HK-2 (cell line): ENCODE data around the gene DSCAML1.

Experiments used
- DNase-seq: peaks from one replicate; pipeline ENCODE4 v3.0.0-alpha.2; 2018; ENCODE audit not compliant: unreplicated experiment

DSCAML1 gene

GRCh38 chr11:117796872-117797529 lies at the start of gene DSCAML1:
Gene DSCAML1 (minus strand): TSS chr11:117797216. CDS start chr11:117797079, 137 bp downstream.
- DNase-seq, result no peak

GRCh38 chr11:117843666-117844484 lies 46.9 kb upstream of the DSCAML1 start:
- DNase-seq, result peak; percentile 63

- no peak for DNase-seq
These were observed 45.3 kb upstream of the DSCAML1 start for GRCh38 chr11:117842131-117842941.

GRCh38 chr11:117841551-117842031 lies 44.6 kb upstream of the DSCAML1 start:
- DNase-seq, result no peak

GRCh38 chr11:117840881-117841550 lies 44.0 kb upstream of the DSCAML1 start:
- no peak for DNase-seq

- DNase-seq, result no peak
These were observed 43.2 kb upstream of the DSCAML1 start for GRCh38 chr11:117839936-117840813.

GRCh38 chr11:117839380-117839881 lies 42.4 kb upstream of the DSCAML1 start:
- no peak for DNase-seq

GRCh38 chr11:117838901-117839300 lies 41.9 kb upstream of the DSCAML1 start:
- DNase-seq, result no peak

GRCh38 chr11:117837791-117838190 lies 40.8 kb upstream of the DSCAML1 start:
- no peak for DNase-seq

GRCh38 chr11:117837070-117837776 lies 40.2 kb upstream of the DSCAML1 start:
- DNase-seq, result no peak

GRCh38 chr11:117836077-117836960 lies 39.3 kb upstream of the DSCAML1 start:
- DNase-seq, result no peak

GRCh38 chr11:117835576-117835975 lies 38.6 kb upstream of the DSCAML1 start:
- DNase-seq, result no peak

GRCh38 chr11:117834838-117835443 lies 37.9 kb upstream of the DSCAML1 start:
- no peak for DNase-seq

- DNase-seq, result no peak
These were observed 37.2 kb upstream of the DSCAML1 start for GRCh38 chr11:117834068-117834810.

- no peak for DNase-seq
These were observed 36.4 kb upstream of the DSCAML1 start for GRCh38 chr11:117833401-117833891.

GRCh38 chr11:117832511-117832910 lies 35.5 kb upstream of the DSCAML1 start:
- no peak for DNase-seq

GRCh38 chr11:117831661-117832415 lies 34.8 kb upstream of the DSCAML1 start:
- no peak for DNase-seq
